CD4-positive, alpha-beta T cell treated with Interleukin-4 for 1 hour (primary cell): ENCODE measurements around the gene EMCN.
"Not testable (repeated sequence)": the region's sequence is repeated elsewhere in the genome, so short reads cannot be mapped to it uniquely, and the experiment has no call there.

Source experiments
- DNase-seq, 2 donors: peaks; one replicate each; pipeline ENCODE4 v3.0.0-alpha.2; 2020 to 2022

EMCN gene

DNA sequence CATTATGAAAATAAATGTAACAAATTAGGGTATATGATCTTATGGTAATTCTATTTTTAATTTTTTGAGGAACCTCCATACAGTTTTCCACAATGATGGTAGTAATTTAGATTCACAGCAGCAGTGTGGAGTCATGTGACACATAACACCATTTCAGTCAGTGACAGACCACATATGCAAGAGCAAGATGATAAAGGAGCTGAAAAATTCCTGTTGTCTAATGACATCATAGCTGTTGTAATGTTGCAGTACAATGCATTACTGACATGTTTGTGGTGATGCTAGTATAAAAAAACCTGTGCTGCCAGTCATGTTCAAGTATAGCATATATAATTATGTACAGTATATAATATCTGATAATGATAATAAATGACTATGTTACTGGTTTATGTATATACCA is 28.5 kb downstream of the EMCN start:
- DNase-seq: no peak

DNA sequence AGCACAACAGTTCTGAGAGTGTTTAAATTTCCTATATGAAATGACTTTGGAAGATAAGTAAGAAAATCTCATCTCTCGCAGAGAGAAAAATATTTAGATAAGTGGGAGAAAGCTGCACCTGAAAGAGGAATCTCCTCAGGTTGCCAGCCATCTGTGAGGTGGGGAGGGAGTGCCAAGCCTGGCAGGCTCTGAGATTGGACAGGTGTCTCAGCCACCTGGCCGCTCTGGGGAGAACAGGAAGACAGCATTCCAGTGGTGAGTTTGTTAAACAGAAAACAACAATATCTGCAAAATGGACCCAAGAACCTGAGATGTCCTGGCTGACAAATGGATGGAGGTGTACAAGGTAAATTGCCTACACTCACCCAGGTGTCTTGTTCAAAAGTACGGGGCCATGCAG is 31.3 kb downstream of the EMCN start:
- no peak for DNase-seq

DNA sequence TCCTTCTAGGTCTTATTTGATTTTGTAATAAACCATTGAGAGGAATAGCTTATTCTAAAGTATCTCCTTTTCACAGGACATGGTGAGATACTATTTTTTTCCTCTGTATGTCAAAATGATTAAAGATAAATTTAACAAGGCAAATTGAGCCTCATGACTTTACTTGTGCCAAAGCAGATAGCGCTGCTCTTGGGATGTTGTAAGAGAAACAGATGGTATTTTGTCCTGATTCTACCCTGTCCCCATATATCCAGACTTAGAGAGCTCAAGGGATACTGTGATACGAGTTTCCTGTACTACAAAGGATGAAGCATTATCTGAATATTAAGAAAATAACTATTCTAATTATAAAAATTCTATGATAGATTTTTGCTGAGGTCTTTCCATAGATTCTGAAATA is 34.0 kb downstream of the EMCN start:
- DNase-seq: no peak

DNA sequence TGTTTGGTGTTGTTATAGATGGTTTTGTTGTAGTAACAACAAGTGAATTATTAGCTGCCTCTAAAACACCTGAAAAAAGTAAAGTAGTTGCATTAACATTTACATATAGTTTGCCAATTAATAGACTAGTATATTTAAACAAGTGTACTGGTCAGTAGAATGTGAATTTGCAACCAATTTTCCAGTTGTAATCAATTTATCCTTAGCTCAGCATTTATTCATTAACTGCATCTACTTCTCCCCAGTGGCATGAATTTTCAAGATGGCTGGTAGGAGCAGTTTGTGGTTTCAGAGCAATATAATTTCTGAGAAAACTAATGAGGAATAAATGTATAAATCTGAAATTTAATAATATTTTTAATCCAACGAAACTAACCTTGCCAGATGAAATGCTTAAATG is 37.9 kb downstream of the EMCN start:
- no peak for DNase-seq

DNA sequence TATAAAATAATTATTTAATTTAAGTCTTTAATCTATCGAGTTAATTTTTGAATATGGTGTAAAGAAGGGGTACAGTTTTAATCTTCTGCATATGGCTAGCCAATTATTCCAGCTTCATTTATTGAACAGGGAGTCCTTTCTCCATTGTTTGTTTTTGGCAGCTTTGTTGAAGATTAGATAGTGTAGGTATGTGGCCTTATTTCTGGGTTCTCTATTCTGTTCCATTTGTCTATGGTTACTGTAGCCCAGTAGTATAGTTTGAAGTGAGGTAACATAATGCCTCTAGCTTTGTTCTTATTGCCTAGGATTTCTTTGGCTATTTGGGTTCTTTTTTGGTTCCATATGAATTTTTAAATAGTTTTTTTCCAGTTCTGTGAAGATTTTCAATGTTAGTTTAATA is 48.3 kb downstream of the EMCN start:
- no peak for DNase-seq

DNA sequence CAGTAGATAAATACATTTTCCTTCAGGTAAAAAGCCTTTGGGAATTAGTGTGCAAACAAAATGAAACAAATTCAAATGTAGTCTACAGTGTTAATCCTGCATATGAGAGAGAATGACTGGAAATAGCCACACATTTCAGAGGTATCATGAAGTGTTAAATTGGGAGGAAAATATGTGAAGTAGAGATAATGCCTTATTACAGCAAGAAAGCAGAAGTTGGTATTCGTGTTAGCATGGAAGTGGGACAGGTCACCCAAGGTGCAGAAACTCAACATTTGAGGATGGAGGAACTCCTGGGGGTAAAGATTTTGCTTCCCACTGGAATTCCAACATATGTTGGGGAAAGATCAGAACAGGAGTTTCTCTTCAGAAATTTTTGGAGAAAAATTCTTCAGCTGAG is 51.3 kb downstream of the EMCN start:
- no peak for DNase-seq

DNA sequence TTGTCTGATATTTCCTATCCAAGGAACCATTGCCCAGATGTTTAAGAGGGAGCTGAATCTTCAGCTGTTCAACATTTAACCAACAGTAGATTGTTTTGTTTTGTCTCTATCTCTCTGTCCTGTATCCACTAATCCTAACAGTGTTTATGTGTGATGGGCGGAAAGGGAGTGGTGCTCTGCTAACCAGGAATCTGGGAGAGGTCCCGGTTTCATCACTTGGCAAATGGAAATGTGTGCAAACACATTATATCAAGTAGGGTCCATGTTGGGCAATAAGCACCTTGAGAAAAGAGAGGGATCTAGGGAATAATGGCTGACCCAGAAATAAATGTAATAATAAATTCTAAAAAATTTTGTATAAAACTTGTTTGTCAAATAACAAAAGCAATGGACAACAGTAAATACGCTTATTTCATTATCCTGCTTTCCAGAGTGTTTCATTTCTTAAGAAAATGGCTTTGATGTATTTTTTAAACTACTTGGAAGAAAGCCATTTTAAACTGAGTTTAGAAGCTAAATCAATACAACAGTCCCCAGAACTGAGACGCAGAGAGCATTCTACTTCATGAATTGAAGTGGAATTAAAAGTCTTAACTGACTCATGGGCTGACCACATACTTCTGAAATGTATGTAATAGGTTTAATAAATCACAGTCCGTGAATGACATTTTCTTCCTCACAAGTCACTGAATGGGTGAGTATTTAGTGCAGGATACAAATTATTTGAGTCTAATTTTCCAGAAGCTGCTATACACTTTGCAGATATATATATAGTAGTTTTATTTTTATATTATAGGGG is 55.8 kb downstream of the EMCN start:
- no peak for DNase-seq

DNA sequence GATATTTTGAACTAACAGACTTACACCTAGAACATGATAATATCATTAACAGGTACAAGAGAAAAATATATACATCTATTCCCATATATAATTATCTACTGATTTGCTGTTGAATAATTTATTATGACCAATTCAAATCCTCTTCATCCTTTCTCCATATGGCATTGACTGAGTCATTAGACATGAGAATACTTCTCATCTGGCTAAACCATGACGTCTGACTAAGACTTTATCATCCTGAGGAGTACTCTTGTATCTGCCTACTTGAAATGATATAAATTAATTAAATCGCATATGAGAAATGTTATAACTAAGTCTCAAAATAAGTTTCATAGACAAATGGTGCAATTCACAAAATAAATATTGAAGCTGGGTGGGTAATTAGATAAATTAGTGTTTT is 67.4 kb downstream of the EMCN start:
- DNase-seq: no peak

DNA sequence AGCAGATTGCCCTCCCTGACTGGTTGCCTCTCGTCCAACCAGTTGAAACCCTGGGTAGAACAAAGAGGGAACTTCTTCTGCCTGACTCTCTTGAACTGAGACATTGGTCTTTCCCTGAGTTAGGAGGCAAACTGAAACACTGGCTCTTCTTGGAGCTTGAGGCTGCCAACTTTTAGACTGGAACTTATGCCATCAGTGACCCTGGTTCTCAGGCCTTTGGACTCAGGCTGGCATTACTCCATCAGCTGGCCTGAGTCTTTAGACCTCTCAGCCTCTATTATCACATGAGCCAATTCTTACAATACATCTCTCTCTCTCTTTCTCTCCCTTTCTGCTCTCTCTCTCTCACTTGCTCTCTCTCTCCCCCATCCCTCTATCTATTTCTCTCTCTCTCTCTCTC is 86.4 kb downstream of the EMCN start:
- no peak for DNase-seq

DNA sequence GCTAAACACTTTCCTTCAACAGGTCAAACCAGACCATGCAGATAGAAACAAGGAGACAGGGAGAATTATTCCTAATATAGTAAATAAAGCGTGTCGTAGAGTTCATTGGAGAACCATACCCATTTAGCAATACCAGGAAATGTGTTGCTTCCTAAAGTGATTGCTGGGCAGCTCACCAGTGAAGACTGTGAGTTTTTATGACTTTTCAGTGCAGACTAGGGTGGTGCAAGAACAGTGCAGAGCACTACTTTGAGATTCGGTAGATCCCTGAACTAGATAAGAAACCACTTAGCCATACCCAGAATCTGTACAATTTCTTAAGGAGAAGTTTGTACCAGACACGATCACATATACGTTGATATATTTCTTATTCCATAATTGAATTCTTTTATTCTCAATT is 87.4 kb downstream of the EMCN start:
- DNase-seq: no peak

DNA sequence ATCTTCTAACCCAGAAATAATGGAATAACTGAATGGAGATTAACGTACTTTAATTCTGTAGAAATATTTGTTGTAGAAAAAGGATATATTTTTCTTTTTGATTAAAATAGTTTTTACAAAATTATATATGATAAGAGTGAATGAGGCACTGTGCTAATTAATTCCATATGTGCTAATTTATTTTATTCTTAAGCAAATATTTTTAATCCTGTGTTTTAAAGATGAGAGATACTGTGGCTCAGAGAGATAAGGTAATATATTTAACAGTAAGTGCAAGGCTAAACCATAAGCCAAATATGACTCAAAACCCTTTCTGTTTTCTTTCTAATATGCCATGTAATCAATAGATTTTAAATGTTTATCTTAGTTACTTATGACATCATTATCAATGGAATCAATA is 88.2 kb downstream of the EMCN start:
- no peak for DNase-seq

DNA sequence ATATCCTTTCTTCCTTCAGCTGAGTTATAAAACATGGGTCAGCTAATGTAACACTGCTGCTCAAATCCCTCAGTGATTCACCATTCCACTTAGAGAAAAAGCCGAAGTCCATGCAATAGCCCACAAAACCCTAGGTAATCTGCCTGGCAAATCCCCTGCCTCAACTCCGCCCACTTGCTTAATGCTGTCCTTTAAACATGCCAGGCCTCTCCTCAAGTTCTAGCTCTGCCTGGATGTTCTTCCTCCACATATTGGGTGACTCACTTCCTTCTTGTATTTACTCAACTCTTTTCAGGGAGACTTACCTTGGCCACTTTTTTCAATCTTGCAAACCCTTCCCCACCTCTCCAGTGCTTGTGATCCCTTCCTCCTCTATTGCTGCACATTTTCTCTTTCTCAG is 89.8 kb downstream of the EMCN start:
- DNase-seq: no peak

DNA sequence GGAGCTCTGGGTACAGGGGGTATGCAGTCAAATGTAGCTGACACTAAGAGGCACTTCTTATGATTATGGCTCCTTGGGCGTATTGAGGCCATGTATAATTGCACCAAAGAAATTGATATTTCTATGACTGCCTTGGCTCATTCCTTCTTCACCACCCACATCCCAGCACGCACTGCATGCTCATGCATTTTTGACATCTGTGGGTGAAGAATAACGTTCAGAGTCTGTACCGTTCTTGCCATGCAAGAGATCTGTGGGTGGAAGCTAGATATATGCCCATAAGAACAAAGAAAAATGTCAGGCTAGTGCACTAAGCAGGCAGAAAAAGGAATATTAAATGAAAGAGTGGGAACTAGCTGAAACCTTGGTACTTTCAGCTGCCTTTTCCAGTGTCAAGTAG is 93.4 kb downstream of the EMCN start:
- DNase-seq: no peak

DNA sequence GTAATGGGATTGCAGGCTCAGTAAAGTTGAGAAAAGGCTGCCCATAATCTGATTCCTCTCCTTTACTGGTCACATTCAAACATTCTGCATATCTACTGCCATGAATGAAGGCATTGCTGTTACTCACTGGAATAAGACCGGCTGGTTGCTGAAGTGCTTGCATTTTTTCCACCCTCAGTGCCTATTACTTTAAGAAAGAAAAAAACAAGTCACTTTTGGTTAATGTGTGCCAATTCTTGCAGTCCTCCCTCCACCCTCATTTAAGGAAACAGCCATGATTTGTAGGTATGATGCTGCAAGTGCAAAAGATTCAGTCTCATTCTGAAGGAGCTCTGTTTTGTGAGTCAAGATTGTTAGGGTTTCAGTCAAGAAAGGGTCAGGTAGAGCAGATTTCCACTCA is 94.9 kb downstream of the EMCN start:
- no peak for DNase-seq

DNA sequence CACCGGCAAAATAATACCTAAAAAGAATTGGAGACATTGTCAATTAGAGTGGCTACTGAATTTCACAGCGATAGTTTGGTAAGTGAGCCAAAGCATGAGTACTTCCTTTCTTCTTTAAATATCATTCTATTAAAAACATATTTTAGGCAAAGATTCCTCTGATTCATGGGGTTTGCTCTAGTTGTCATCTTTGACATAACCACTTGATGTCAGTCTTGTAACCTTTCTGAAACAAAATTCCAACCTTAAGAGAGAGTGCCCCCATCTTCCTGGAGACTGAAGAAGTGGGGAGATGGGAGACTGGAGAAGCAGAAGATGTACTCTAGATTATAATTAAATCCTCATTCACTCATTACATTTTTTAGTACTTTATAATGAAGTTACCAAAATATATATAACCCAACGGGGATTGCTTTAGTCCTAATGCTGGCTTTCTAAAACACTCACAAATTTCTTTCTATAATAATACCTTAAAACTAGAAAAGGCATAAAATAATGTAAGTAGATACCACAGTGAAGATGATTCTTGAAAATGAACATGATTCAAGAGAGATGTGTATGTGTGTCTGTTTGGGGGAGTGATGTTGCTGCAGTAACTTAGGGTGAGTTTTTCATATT is 96.4 kb downstream of the EMCN start:
- DNase-seq: no peak

DNA sequence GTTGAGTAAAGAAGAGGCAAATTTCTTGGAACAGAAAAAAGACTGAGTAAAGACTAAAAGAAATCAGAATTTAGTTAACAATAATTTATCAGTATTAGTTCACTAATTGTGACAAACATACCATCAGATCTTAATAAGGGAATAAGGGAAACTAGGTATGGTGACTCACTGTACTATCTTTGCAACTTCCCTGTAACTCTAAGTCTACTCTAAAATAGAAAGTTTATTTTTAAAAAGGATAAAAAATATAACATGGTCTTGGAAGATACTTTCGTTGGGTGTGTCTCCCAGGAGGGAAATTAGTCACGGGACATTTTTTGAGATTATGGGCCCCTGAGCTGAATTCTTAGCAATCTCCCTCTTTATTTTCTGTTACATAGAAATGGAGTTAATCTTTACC is 97.3 kb downstream of the EMCN start:
- no peak for DNase-seq

DNA sequence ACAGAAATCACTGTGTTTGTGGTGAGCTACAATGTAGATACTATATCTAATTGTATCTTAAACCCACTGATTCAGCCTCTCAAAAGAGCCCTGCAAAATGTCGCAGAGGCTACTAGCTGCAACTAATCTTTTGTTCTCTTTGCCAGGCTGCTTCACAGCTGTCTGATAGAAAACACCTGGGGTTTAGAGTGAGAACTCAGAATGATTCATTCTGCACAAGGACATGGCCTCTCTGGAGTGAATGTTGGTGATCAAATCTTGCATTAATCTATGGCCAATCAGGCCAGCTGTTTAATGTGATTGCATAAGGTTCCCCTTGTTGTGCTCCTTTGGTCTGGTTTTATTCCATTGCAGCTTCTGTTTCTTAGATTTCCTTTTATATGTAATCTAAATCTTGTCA is 100.3 kb downstream of the EMCN start:
- DNase-seq: no peak

DNA sequence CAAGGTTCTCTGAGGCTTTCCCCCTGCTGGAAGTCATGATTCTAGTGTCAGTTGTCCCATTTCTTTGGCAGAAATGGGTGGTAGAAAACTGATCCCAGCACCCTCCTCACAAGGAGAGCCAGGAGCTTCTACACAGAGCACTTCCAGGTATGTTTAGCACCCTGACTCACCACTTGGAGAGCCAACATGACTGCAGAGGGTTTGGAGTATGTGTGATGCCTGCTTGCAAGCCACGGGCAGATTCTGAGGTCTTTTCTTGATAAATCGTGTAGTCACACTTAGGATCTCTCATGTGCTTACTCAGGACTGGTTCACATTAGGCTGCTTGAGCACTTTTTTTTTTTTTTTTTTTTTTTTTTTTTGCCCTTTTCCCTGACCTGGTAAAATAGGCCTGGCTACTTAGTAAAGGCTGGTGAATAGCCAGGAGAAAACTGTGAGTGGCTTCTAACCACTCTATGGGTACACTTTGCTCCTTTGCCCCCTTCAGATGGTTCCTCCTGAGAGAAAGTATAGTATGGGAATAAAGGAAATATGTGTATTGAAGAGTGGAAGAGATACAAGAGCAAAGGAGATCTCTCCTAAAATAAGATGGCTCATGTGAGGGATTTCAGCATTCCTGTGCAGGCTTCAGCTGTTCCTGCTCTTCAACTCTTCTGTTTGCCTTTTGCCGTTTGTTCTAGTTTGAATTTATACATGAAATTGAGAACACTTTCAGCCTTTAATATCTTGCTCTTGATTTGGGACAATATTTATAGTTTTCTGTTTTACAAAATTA is 103.6 kb downstream of the EMCN start:
- no peak for DNase-seq

DNA sequence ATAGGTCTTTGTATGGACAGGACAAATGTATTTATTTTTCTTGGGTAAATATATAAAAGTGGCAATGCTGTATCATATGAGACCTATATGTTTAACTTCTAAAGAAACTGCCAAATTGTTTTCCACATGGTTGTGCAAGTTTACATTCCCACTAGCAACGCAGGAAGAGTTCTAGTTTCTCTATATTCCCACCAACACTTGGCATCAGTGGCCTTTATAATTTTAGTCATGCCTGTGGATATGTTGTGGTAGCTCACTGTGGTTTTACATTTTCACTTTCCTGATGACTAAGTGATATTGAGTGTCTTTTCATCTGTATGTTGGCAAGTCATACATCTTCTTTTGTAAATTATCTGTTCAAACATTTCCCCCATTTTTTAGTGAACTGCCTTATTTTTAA is 126.0 kb downstream of the EMCN start:
- no peak for DNase-seq

DNA sequence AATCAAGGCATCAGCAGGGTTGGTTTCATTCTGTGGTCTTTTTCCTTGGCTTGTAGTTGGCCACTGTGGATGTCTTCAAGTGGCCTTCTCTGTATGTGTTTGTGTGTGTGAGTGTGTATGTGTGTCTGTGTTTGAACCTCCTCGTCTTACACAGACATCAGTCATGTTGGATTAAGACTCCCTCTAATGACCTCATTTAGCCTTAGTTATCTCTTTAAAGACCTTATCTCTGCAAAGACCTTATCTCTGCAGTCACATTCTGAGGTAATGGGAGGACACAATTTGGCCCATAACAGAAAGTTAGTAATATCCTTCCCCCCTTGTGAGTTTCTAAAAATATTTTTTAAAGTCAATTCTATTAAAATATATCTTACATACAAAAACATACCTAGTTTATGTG is 126.7 kb downstream of the EMCN start:
- DNase-seq: no peak

DNA sequence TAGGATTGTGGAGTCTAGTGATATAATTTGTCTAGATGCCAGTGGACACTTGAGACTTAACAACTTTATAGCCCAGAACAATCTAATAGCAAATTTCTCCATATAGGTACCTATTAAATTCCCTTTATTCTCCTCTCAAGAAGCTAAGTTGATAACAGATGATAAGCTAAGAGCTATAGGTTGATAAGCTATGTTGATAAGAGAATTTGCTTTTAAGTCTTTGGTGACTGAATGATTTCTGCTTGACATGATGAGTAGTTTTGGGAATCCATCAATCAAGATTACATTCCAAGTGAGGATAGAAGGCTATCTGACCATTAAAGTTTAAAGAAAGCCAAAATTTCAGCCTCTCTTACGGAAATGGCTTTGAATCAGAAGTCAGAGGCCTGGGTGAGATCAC is 131.6 kb downstream of the EMCN start:
- DNase-seq: no peak

DNA sequence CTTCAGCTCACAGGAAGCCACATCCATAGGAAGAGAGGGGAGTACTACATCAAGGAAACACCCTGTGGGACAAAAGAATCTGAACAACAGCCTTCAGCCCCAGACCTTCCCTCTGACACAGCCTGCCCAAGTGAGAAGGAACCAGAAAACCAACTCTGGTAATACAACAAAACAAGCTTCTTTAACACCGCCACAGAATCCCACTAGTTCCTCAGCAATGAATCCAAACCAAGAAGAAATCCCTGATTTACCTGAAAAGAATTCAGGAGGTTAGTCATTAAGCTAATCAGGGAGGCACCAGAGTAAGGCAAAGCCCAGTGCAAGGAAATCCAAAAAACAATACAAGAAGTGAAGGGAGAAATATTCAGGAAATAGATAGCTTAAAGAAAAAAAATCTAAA is 137.4 kb downstream of the EMCN start:
- DNase-seq: not testable (repeated sequence)

DNA sequence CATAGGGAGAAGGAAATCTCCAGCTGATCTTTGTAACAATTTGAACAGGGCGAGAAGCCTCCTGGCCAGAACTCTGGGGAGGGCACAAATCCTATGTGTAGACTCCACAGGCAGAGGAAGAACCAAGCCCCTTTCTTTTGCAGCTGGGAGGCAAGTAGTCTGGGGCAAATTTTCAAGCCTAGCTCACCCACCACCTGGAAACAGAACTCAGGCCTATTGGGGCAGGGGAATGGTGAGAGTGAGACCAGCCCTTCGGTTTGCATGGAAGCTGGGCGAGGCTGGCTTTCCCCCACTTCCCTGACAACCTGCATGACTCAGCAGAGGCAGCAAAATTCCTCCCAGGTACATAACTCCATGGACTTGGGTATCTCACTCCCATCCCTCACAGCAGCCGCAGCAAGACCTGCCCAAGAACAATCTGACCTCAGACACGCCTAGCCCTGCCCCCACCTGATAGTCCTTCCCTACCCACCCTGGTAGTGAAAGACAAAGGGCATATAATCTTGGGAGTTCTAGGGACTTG is 138.2 kb downstream of the EMCN start:
- no peak for DNase-seq

DNA sequence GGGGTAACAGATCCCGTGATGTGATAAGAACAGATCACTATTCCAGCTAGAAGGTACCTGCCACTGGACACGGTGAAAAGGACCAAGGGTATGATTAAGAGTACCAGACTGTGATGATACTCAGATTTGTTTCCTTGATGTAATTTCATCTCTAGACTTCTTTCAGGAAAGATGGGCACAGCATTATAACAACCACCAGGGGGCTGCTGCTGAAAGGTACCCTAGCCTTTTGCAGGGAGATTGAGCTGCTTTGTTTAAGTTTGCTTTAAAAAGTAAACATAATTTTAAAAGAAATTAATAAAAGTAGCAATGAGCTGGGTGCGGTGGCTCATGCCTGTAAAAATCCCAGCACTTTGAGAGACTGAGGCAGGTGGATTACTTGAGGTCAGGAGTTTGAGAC is 145.4 kb downstream of the EMCN start:
- DNase-seq: no peak
